H1 (cell line): Measurements from ENCODE around the gene OTUD1. TPM values are rescaled to one million over a fixed set of nuclear protein-coding genes. Genes with fewer than 3 reads are reported as not detected.

Source experiments
- CTCF ChIA-PET: fragments of 300-600 bp; sonication (Branson Sonifier 250); formaldehyde crosslinking; loops from one replicate; lab custom pipeline; 2021; ENCODE audit not compliant: partially characterized antibody; lab: Charles Lee
- POLR2A ChIA-PET: fragments of 300-600 bp; sonication (Branson Sonifier 250); formaldehyde crosslinking; loops from one replicate; lab custom pipeline; 2021; ENCODE audit warnings: inconsistent platforms; ENCODE audit not compliant: partially characterized antibody; lab: Charles Lee
- DNase-seq, 2 experiments: peaks; one replicate each; pipeline versions ENCODE4 v3.0.0 to v3.0.0-alpha.2; 2010 to 2022; ENCODE audit warnings: low spot score in 2 of 2, low read depth in 1 of 2, mixed read lengths in 1 of 2
- FAIRE-seq: peaks from 2 replicates; lab custom pipeline; 2011; peaks lifted over from hg19 to GRCh38; lab: Jason Lieb, UNC
- H2AFZ ChIP-seq: 2 replicates; pipeline ENCODE4 v1.8.1; 2012; ENCODE audit warnings: low read length, inconsistent platforms
- H2AK5ac ChIP-seq: 2 replicates; pipeline ENCODE4 v1.6.1; 2013; ENCODE audit warnings: low read depth, low read length
- H2BK120ac ChIP-seq: replicated peaks from 2 replicates; pipeline ENCODE3; 2013; ENCODE audit warnings: low read depth, low read length, inconsistent platforms
- H2BK12ac ChIP-seq: 2 replicates; pipeline ENCODE4 v1.6.1; 2013; ENCODE audit warnings: low read depth, low read length
- H2BK15ac ChIP-seq: 2 replicates; pipeline ENCODE4 v1.6.1; 2013; ENCODE audit warnings: low read length
- H2BK20ac ChIP-seq: 2 replicates; pipeline ENCODE4 v1.6.1; 2013; ENCODE audit warnings: low read length
- H2BK5ac ChIP-seq: 2 replicates; pipeline ENCODE4 v1.6.1; 2013; ENCODE audit warnings: low read depth, low read length
- H3K14ac ChIP-seq: 2 replicates; pipeline ENCODE4 v1.6.1; 2013; ENCODE audit warnings: inconsistent platforms; ENCODE audit not compliant: insufficient read length
- H3K18ac ChIP-seq: 2 replicates; pipeline ENCODE4 v1.6.1; 2013; ENCODE audit warnings: low read length; ENCODE audit errors: extremely low read depth
- H3K23ac ChIP-seq: 2 replicates; pipeline ENCODE4 v1.6.1; 2013; ENCODE audit warnings: inconsistent platforms; ENCODE audit not compliant: insufficient read length
- H3K23me2 ChIP-seq: 2 replicates; pipeline ENCODE4 v1.6.1; 2013; ENCODE audit warnings: low read depth, low read length
- H3K27ac ChIP-seq: 2 replicates; pipeline ENCODE4 v1.6.1; 2011; ENCODE audit warnings: low read depth, low read length, inconsistent platforms
- H3K27me3 ChIP-seq, 4 experiments: replicated peaks in 1 of 4; 1 replicate in 1 of 4; 2 replicates in 3 of 4; pipeline versions ENCODE4 v1.6.1 to v1.8.1; 2011 to 2013; ENCODE audit warnings: low read length in 3 of 4, mild to moderate bottlenecking in 3 of 4, inconsistent platforms in 2 of 4, mixed read lengths in 2 of 4, moderate library complexity in 1 of 4; ENCODE audit not compliant: control insufficient read depth in 3 of 4, insufficient read depth in 3 of 4; ENCODE audit errors: extremely low read depth in 1 of 4
- H3K36me3 ChIP-seq, 4 experiments: 2 replicates each; pipeline versions ENCODE4 v1.6.1 to v1.8.1; 2011 to 2013; ENCODE audit warnings: mild to moderate bottlenecking in 4 of 4, low read length in 3 of 4, moderate library complexity in 2 of 4, control low read depth in 1 of 4, inconsistent platforms in 1 of 4; ENCODE audit not compliant: insufficient read depth in 4 of 4, control insufficient read depth in 2 of 4
- H3K4ac ChIP-seq: replicated peaks from 2 replicates; pipeline ENCODE3; 2013; ENCODE audit warnings: low read length, low read depth, mixed read lengths, inconsistent platforms; ENCODE audit not compliant: insufficient read length
- H3K4me1 ChIP-seq, 4 experiments: replicated peaks in 1 of 4; 1 replicate in 1 of 4; 2 replicates in 3 of 4; pipeline versions ENCODE4 v1.6.1 to v1.8.1; 2011 to 2013; ENCODE audit warnings: low read length in 3 of 4, inconsistent platforms in 2 of 4, mixed read lengths in 1 of 4; ENCODE audit not compliant: insufficient read depth in 4 of 4, control insufficient read depth in 3 of 4
- H3K4me2 ChIP-seq, 2 experiments: 2 replicates each; pipeline versions ENCODE4 v1.6.1 to v1.8.1; 2011 to 2013; ENCODE audit warnings: low read depth in 2 of 2, low read length in 2 of 2, control low read depth in 1 of 2, inconsistent platforms in 1 of 2, mild to moderate bottlenecking in 1 of 2; ENCODE audit not compliant: insufficient read depth in 1 of 2
- H3K4me3 ChIP-seq, 4 experiments: fragments of 200-600, 300-600 bp in 1 of 4; sonication (generic), shearing (Covaris generic), sonication (Bioruptor Twin) in 1 of 4; 2 replicates each; pipeline versions ENCODE4 v1.5.1 to v1.8.1; 2011 to 2016; ENCODE audit warnings: low read length in 4 of 4, low read depth in 3 of 4, control low read depth in 2 of 4, inconsistent platforms in 2 of 4, mild to moderate bottlenecking in 2 of 4, mixed read lengths in 1 of 4, moderate library complexity in 1 of 4; ENCODE audit not compliant: insufficient read depth in 2 of 4; ENCODE audit errors: extremely low read depth in 1 of 4
- H3K56ac ChIP-seq: replicated peaks from 2 replicates; pipeline ENCODE3; 2013; ENCODE audit warnings: low read depth, mild to moderate bottlenecking, mixed read lengths, low read length, inconsistent platforms; ENCODE audit not compliant: insufficient read length
- H3K79me1 ChIP-seq: 2 replicates; pipeline ENCODE4 v1.6.1; 2013; ENCODE audit warnings: low read depth, low read length, control low read depth
- H3K79me2 ChIP-seq, 2 experiments: 2 replicates each; pipeline versions ENCODE4 v1.6.1 to v1.8.1; 2012 to 2013; ENCODE audit warnings: low read length in 2 of 2, mild to moderate bottlenecking in 2 of 2, inconsistent platforms in 1 of 2; ENCODE audit not compliant: insufficient read depth in 2 of 2, control insufficient read depth in 1 of 2
- H3K9ac ChIP-seq, 4 experiments: replicated peaks in 1 of 4; 1 replicate in 1 of 4; 2 replicates in 3 of 4; pipeline versions ENCODE4 v1.6.1 to v1.8.1; 2011 to 2013; ENCODE audit warnings: low read depth in 3 of 4, low read length in 3 of 4, control low read depth in 2 of 4, mild to moderate bottlenecking in 2 of 4, moderate library complexity in 2 of 4, inconsistent platforms in 1 of 4; ENCODE audit errors: extremely low read depth in 1 of 4
- H3K9me3 ChIP-seq, 2 experiments: 2 replicates each; pipeline versions ENCODE4 v1.6.1 to v1.8.1; 2012 to 2013; ENCODE audit warnings: mild to moderate bottlenecking in 2 of 2, moderate library complexity in 2 of 2, control low read depth in 1 of 2, inconsistent platforms in 1 of 2, low read depth in 1 of 2, low read length in 1 of 2, mixed read lengths in 1 of 2; ENCODE audit not compliant: insufficient read depth in 2 of 2
- H4K20me1 ChIP-seq, 2 experiments: replicated peaks in 1 of 2; 2 replicates each; pipeline versions ENCODE3 to v1.8.1; 2011 to 2013; ENCODE audit warnings: inconsistent platforms in 2 of 2, low read length in 2 of 2, mild to moderate bottlenecking in 1 of 2; ENCODE audit not compliant: insufficient read depth in 2 of 2, control insufficient read depth in 1 of 2
- H4K5ac ChIP-seq: 2 replicates; pipeline ENCODE4 v1.6.1; 2013; ENCODE audit warnings: low read length, low read depth, mixed read lengths, inconsistent platforms; ENCODE audit not compliant: insufficient read length
- H4K8ac ChIP-seq: 2 replicates; pipeline ENCODE4 v1.8.0; 2013; ENCODE audit warnings: mild to moderate bottlenecking, moderate library complexity, low read length, inconsistent platforms; ENCODE audit not compliant: insufficient read depth; ENCODE audit errors: extremely low read depth
- H4K91ac ChIP-seq: replicated peaks from 2 replicates; pipeline ENCODE3; 2013; ENCODE audit warnings: low read length, mixed read lengths, inconsistent platforms; ENCODE audit not compliant: insufficient read length
- MAFK ChIP-seq: IDR thresholded peaks from 2 replicates; pipeline ENCODE4 v1.6.1; 2012; ENCODE audit warnings: low read depth, mild to moderate bottlenecking, improper control_type of control experiment, low read length
- WGBS, 2 experiments: shearing (Covaris generic) in 1 of 2; methylation state at CpG; one replicate each; pipeline versions ENCODE4 v1.1.6 to v1.1.7; 2013 to 2015; ENCODE audit warnings: low lambda C conversion rate in 2 of 2, mixed read lengths in 2 of 2, inconsistent platforms in 1 of 2, low coverage in 1 of 2, missing lambda C conversion rate in 1 of 2; ENCODE audit not compliant: insufficient replicate concordance in 2 of 2, insufficient coverage in 1 of 2, insufficient read length in 1 of 2; ENCODE audit errors: extremely low coverage in 1 of 2, missing lambda C conversion rate in 1 of 2; 5-methylcytosine and 5-hydroxymethylcytosine counted together
- polyA plus RNA-seq, 7 experiments: library from polyadenylated mRNA; depleted of rRNA in 3 of 7; stranded (reverse) in 5 of 7; unstranded in 2 of 7; fragments of >200 nt in 5 of 7; fragments of 200-250 nt in 2 of 7; gene quantifications; 1 replicate in 5 of 7; 2 replicates in 1 of 7; 4 replicates in 1 of 7; pipeline versions ENCODE4 v1.2.1 to v1.2.3, GENCODE V29; 2011 to 2013; ENCODE audit warnings: missing spikeins in 2 of 7, mixed read lengths in 2 of 7
- total RNA-seq: library from RNA; stranded (reverse); fragmentation: NEBNext Ultra II Directional; extraction: Animal tissue kit (Norgen Biotek cat#: 25700); gene quantifications from 2 replicates; pipeline ENCODE4 v1.2.1, GENCODE V29; 2021

Gene OTUD1
- total and polyA plus RNA-seq, 2 of the 8 experiments (the other 6 are each of a cell fraction or from before 2014, with no cell fraction given), result 1.3 to 7.1 TPM

GRCh38 chr10:23422003-23422411 lies 16.9 kb upstream of the OTUD1 start:
- no peak overlapping the region for H2BK120ac ChIP-seq
- H3K79me1 ChIP-seq, result no peaks in the 10 kb centered on the region
- H3K18ac ChIP-seq, result no peak overlapping the region
- FAIRE-seq, result no peak
- H3K14ac ChIP-seq, result no peak overlapping the region
- H3K4me1 ChIP-seq, result peaks cover 0 to 10% (median 9%) of the 10 kb centered on the region in 4 experiments; a peak in 5 of 7 replicates
- no peaks in the 10 kb centered on the region for H3K36me3 ChIP-seq
- no peak overlapping the region for H3K4me2 ChIP-seq
- no peak for DNase-seq
- no peak overlapping the region for H2BK12ac ChIP-seq
- H3K27me3 ChIP-seq, result no peaks in the 10 kb centered on the region
- no peak overlapping the region for H3K56ac ChIP-seq
- no peaks in the 10 kb centered on the region for H3K79me2 ChIP-seq
- H3K23me2 ChIP-seq, result no peaks in the 10 kb centered on the region
- ChIA-PET POLR2A (no interaction called here), CTCF (interaction anchor here (1.2 kb wide), 1 partner anchor 8 kb away, joined by 4 read pairs; no protein-coding TSS in a partner anchor)
- H3K27ac ChIP-seq, result no peak overlapping the region
- H3K4me3 ChIP-seq, result no peak overlapping the region
- H3K9ac ChIP-seq, result no peak overlapping the region
- no peaks in the 10 kb centered on the region for H3K9me3 ChIP-seq
- no peak overlapping the region for H2BK20ac ChIP-seq
- H4K91ac ChIP-seq, result no peak overlapping the region
- no peak overlapping the region for H3K23ac ChIP-seq
- TF ChIP-seq MAFK, result no peak
- H4K5ac ChIP-seq, result no peak overlapping the region
- WGBS, 2 experiments, result 94% methylated on average over 1 of the region's 2 CpGs; no CpG with 5 or more reads in 1 of the 2 experiments
- H2AK5ac ChIP-seq, result no peak overlapping the region
- no peak overlapping the region for H2BK5ac ChIP-seq
- no peaks in the 10 kb centered on the region for H4K20me1 ChIP-seq
- no peak overlapping the region for H2AFZ ChIP-seq
- H4K8ac ChIP-seq, result no peak overlapping the region
- no peak overlapping the region for H2BK15ac ChIP-seq
- H3K4ac ChIP-seq, result no peak overlapping the region
